Mesodermal cell (in vitro differentiated cells): ENCODE data around the gene ABCB8.
A peak's percentile ranks its signal among the peaks of the same experiment; 100 is the strongest.

Source experiments
- H3K27ac ChIP-seq: 2 replicates; pipeline ENCODE4 v1.7.0; 2013; ENCODE audit warnings: mild to moderate bottlenecking, low read depth, low read length, moderate library complexity; ENCODE audit not compliant: severe bottlenecking
- H3K36me3 ChIP-seq: 2 replicates; pipeline ENCODE4 v1.7.1; 2013; ENCODE audit warnings: mild to moderate bottlenecking, low read length, moderate library complexity; ENCODE audit not compliant: control insufficient read depth, insufficient read depth
- H3K4me1 ChIP-seq: one replicate; pipeline ENCODE4 v1.7.1; 2013; ENCODE audit warnings: mild to moderate bottlenecking, low read length; ENCODE audit not compliant: insufficient read depth, control insufficient read depth, poor library complexity, severe bottlenecking
- H3K4me3 ChIP-seq: 2 replicates; pipeline ENCODE4 v1.7.0; 2013; ENCODE audit warnings: low read length, control low read depth, mild to moderate bottlenecking; ENCODE audit not compliant: insufficient read depth, poor library complexity, severe bottlenecking; ENCODE audit errors: extremely low read depth
- H3K9me3 ChIP-seq: 2 replicates; pipeline ENCODE4 v1.7.1; 2013; ENCODE audit warnings: mild to moderate bottlenecking, low read length, moderate library complexity; ENCODE audit not compliant: control insufficient read depth
- WGBS, 2 experiments: methylation state at CpG; one replicate each; pipeline ENCODE4 v1.1.5; 2013; ENCODE audit warnings: missing lambda C conversion rate in 2 of 2; ENCODE audit not compliant: insufficient coverage in 2 of 2; 5-methylcytosine and 5-hydroxymethylcytosine counted together

Gene ABCB8

DNA sequence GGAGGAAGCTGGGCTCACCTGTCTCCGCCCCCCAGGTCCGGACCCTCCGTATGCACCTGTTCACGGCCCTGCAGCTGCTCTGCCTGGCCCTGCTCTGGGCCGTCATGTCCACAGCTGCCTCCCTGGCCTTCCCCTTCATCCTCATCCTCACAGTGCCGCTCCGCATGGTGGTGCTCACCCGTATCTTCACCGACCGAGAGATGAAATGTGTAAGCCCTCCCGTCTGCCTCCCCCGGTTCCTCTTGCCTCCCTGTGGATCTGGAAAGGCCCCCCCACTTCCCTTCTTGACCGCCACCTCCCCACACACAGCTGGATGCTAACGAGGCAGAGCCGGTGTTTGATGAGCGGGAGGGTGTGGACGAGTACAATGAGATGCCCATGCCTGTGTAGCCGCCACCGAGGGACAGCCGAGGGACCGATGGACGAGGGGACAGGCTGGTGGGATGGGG lies 47.8 kb downstream of the ABCB8 start:
- Histone ChIP-seq H3K9me3 (no peaks in the 10 kb centered on the region), H3K36me3 (peaks cover 74% of the 10 kb centered on the region), H3K27ac (no peak overlapping the region), H3K4me3 (no peak overlapping the region), H3K4me1 (peaks cover 24% of the 10 kb centered on the region)
- 84 to 89% methylated on average over 13 to 17 of the region's 22 CpGs for WGBS, 2 experiments

DNA sequence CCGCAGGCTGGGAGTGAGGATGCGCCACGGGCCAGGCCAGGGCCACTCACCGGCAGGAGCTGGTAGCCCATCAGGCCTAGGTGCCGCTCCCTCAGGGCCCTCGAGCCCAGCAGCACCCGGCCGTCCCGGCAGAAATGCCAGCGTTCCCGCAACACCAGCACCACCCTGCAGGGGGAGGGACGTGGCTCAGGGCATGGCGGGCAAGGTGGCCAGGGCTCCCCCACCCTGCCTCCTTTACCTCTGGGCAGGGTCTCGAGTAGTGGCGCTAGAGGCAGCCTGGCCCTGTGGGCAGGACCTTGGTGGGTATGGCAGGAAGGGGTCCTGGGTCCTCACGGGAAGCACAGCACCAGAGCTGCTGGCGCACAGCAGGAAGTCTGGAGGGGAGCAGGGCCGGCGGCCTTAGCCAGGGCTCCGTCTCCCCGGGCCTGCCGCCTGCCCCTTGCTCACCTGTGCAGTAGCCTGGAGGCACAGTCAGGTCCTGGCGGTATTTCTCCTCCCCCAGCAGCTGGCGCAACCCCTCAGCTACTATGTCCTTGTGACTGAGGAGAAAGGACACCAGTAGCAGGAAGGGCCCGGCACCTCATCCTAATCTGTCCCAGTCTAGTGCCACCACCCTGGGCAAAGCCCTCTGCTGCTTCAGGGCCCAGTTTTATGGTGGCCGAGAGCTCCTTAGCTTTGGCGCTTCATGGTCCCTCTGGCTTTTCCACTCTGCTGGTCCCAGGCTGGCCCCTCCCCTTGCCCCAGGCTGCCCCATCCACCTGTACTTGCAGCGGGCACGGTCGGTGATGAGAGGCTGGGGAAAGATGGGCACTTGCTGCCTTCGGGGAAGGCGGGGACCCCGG lies 48.8 kb downstream of the ABCB8 start:
- no peak overlapping the region for H3K4me3 ChIP-seq
- peaks cover 35% of the 10 kb centered on the region for H3K4me1 ChIP-seq
- H3K36me3 ChIP-seq, result peaks cover 69% of the 10 kb centered on the region
- no peaks in the 10 kb centered on the region for H3K9me3 ChIP-seq
- no peak overlapping the region for H3K27ac ChIP-seq
- 82 to 90% methylated on average over 31 of the region's 33 CpGs for WGBS, 2 experiments

DNA sequence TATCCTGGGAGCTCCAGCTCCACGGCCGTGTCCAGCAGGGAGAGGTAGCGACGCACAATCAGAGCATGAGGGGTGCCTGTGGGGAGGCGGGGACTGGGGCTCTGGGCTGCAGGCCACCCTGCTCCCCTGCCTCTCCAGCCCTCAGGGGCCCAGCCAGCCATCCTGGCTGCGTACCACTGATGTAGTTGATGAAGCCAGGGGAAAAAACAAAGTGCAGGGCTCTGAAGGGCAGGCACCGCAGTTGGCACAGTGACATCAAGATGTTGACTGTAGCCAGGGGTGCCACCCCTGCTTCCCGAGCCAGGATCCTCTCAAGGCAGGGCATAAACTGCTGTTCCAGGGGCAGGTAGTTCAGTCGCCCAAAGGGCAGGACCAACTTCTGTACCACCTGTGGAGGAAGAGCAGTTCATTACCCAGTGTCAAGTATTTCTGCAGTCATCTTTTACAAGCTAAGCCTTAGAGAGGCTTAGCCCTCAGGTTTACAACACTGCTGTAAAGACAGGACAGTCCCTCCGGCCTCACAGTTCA lies 49.5 kb downstream of the ABCB8 start:
- Histone ChIP-seq H3K27ac (peak overlapping the region; percentile 49), H3K9me3 (no peaks in the 10 kb centered on the region), H3K4me1 (peaks cover 42% of the 10 kb centered on the region), H3K36me3 (peaks cover 63% of the 10 kb centered on the region), H3K4me3 (no peak overlapping the region)
- WGBS, 2 experiments, result 82 to 87% methylated on average over 7 to 9 of the region's 10 CpGs

DNA sequence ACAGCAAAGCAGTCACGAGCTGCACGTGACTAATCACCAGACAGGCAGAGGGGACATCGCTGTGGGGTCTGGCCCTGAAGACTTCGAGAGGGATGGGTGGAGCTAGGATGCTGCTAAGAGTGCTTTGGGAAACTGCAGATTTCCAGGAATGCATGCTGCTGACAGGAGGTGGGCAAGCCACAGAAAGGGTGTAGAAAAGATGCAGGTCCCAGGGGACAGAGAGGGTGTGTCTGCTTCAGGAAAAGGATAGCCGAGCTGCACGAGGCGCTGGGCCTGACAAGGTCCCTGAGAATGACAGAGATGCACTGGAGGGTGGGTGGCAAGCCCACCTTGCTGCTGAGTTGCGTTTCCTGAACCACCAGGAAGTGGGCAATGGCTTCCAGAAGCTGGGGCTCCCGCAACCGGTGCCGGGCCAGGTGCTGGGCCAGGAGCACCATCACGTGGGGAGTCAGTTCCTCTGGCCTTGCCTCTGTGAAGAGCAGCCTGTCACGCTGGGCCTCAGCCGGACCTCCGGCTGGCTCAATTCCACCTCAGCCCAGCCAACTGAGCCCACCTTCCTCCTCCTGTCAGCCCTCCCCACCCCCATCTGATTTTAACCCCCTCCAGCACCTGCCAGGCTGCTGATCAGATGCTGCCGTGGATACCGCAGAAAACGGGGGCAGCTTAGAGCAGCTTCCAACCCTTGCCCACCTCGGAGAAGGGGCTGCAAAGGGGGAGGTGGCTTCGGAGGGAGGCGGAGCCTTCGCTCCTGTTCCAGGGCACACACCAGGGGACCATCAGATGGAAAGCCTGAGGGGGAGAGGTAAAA lies 50.2 kb downstream of the ABCB8 start:
- H3K36me3 ChIP-seq, result peaks cover 57% of the 10 kb centered on the region
- H3K27ac ChIP-seq, result peak overlapping the region; percentile 49
- no peaks in the 10 kb centered on the region for H3K9me3 ChIP-seq
- WGBS, 2 experiments, result 63 to 66% methylated on average over 16 to 18 of the region's 22 CpGs
- H3K4me1 ChIP-seq, result peaks cover 42% of the 10 kb centered on the region
- H3K4me3 ChIP-seq, result no peak overlapping the region

DNA sequence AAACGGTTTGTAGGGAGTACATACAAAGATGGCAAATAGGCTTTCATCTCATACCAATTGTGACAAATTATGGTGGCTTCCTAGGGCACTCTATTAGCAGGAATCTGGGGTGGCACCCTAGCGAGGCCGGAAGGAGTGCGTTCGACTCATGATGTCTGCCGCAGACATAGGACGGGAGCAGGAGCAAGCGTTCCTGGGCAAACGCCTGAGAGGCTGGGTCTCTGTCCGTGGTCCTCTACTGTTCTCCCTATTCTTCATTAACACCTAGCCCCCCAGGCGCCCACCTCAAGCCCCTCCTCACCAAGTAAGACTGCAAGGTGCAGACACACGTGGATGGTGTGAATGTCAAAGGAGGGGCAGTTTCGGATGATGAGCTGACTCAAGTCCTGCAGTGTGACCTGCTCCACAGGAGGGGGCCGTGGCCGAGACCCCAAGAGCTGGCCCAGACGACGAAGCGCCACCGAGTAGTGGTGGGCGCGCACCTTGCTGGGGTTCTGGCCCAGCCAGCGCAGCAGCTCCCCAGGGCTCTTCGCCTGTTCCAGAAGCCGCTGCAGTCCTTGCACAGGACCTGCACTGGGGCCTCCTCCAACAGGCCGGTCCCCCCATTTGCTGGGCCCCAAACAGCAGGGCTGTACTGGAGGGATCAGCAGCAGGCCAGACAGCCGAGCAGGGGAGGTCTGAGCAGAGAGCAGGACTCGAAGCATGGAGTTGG lies 51.1 kb downstream of the ABCB8 start:
- Histone ChIP-seq H3K36me3 (peaks cover 47% of the 10 kb centered on the region), H3K4me1 (peaks cover 46% of the 10 kb centered on the region), H3K9me3 (no peaks in the 10 kb centered on the region), H3K4me3 (peak overlapping the region; percentile 78), H3K27ac (no peak overlapping the region)
- 90 to 91% methylated on average over 18 to 22 of the region's 27 CpGs for WGBS, 2 experiments

DNA sequence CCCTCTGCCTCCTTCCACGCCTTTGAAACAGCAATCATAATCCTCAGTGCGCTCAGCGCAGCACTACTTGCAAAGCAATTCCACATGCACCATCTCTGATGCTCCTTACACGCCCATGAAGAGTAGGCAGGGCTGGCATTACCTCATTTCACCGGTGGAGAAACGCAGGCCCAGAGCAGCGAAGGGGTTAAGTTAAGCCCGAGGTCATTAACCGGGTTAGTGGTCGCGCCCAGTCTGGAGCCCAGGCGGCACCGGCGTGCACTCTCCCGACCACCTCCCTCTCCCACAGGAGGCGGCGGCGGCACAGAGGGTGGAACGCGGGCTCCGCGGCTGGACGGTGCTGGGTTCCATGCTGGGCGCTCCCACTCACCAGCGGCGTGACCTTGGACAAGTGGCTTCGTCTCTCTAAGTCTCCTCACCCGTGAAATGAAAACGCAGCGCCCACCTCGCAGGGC lies 51.8 kb downstream of the ABCB8 start:
- H3K4me3 ChIP-seq, result peak overlapping the region; percentile 78
- H3K36me3 ChIP-seq, result peaks cover 40% of the 10 kb centered on the region
- peaks cover 49% of the 10 kb centered on the region for H3K4me1 ChIP-seq
- H3K27ac ChIP-seq, result peak overlapping the region; percentile 79
- WGBS, 2 experiments, result 3 to 4% methylated on average over 27 to 30 of the region's 31 CpGs
- no peaks in the 10 kb centered on the region for H3K9me3 ChIP-seq

DNA sequence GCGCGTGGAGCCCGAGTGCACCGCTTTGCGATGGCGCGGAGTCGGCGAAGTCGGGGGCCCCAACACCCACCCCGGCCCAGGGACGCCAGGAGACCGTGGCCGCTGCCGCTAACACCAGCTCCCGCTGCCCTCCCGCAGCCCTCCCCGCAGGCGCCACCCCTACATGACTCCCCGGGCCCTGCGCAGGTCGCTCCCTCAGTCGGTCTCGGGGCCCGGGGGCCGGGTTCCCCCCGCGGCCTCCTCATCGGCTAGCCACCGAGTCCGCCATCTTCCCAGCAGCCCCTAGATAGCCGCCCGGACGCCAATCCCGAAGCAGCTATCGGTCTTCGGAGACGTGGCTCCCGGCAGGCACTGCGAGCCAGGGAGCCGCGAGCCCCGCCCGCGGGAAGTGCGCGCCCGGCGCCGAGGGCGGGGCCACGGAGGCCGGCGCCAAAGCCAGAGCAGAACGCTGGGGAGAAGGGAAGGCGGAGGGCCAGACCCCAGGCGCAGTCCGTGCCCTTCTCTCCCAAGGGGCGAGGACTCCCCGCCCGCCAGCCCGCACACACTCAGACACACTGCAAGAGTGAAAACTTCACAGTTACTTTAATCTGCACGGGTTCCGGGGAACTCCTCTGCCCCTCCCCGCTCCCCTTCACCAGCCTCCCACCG lies 52.4 kb downstream of the ABCB8 start, which contains the start of gene FASTK:
Gene FASTK (minus strand): TSS at position 288 of the 648 bp plus-strand sequence. CDS start 43 bp downstream, at position 245.
- peak within 1 kb of the TSS; percentile 78 for H3K4me3 ChIP-seq
- peaks cover 34% of the 10 kb centered on the region for H3K36me3 ChIP-seq
- WGBS, 2 experiments, result 0 to 1% methylated on average over 49 to 61 of the region's 66 CpGs
- H3K27ac ChIP-seq, result peak within 1 kb of the TSS; percentile 79
- no peaks in the 10 kb centered on the region for H3K9me3 ChIP-seq
- H3K4me1 ChIP-seq, result peaks cover 54% of the 10 kb centered on the region

DNA sequence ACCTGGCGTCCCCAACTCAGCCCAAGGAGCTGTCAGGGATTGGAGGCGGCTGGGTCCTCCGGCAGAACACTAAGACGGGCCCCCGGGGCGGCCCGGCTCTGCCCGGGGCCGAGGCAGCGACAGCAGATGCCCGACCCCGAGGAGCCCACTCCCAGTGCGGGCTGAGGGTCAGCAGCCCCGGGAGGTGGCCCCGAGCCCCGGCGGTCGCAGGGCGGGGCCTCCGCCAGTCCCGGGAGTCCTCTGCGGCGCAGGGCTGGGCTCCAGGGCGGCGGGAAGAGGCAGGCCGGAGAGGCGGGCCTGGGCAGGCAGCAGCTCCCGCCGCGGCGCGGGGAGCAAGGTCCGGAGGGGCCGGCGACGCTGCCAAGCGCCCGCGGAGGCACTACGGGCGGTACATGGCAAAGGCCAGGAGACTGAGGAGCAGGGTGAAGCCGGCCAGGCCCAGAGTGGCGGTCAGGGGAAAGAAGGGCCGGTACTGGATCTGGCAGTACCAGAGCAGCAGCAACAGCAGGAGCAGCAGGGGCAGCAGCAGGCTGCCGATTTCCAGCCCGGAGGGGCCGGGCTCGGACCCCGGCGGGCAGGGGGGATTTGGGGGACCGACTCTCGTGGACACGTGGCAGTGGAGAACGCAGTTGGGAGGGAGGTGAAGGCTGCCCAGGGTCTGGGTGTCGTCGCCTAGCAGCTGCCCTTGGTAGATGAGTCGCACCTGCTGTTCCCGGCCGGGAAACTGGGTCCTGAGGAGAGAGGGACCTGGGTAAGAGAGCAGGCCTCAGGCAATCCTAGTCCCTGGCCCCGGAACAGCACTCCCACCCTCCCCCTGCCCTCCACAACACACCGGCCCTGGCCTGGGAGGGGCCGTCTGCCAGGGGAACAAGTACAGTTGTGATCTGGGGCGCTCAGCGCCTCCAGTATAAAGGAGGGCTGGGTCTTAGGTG lies 53.2 kb downstream of the ABCB8 start:
- Histone ChIP-seq H3K4me3 (peak overlapping the region; percentile 78), H3K36me3 (peaks cover 27% of the 10 kb centered on the region), H3K27ac (peak overlapping the region; percentile 75), H3K4me1 (peaks cover 54% of the 10 kb centered on the region), H3K9me3 (no peaks in the 10 kb centered on the region)
- 38 to 41% methylated on average over 41 to 54 of the region's 64 CpGs for WGBS, 2 experiments
